Vagina (tissue), 2 donors: Measurements from ENCODE around the gene FTSJ1. TPM values are rescaled to one million over a fixed set of nuclear protein-coding genes. Genes with fewer than 3 reads are reported as not detected.

Experiments
- DNase-seq, 2 donors: peaks; one replicate each; pipeline ENCODE4 v3.0.0-alpha.2; 2017; ENCODE audit errors: extremely low spot score in 2 of 2
- H3K27ac ChIP-seq: fragments of 200-600 bp; sonication (generic); one replicate; pipeline ENCODE4 v1.5.1; 2019
- H3K27me3 ChIP-seq: fragments of 200-600 bp; sonication (generic); one replicate; pipeline ENCODE4 v1.5.1; 2019
- H3K36me3 ChIP-seq, 2 donors: fragments of 200-600 bp; sonication (generic); one replicate each; pipeline ENCODE4 v1.5.1; 2017 to 2019
- H3K4me1 ChIP-seq: fragments of 200-600 bp; sonication (generic); one replicate; pipeline ENCODE4 v1.5.1; 2019
- H3K4me3 ChIP-seq, 2 donors: fragments of 200-600 bp; sonication (generic); 1 replicate in 1 of 2; 2 replicates in 1 of 2; pipeline ENCODE4 v1.5.1; 2016 to 2019
- H3K9me3 ChIP-seq: fragments of 200-600 bp; sonication (generic); one replicate; pipeline ENCODE4 v1.5.1; 2019
- POLR2A ChIP-seq, 2 donors: fragments of 450-650 bp; IDR thresholded peaks; one replicate each; pipeline ENCODE4 v1.6.1; 2017; ENCODE audit warnings: antibody characterized with exemption in 2 of 2, mild to moderate bottlenecking in 2 of 2, moderate library complexity in 2 of 2
- POLR2AphosphoS5 ChIP-seq, 2 donors: sonication (generic); formaldehyde crosslinking; IDR thresholded peaks; one replicate each; pipeline ENCODE4 v1.9.0; 2017; ENCODE audit warnings: antibody characterized with exemption in 2 of 2, mild to moderate bottlenecking in 2 of 2, low read depth in 1 of 2; ENCODE audit not compliant: insufficient read depth in 1 of 2
- intact Hi-C: fragments of 100-400 bp; cut with DNase I; formaldehyde crosslinking; loops from one replicate; pipeline ENCODE4 v1.15.1; 2023
- total RNA-seq: library from RNA; depleted of rRNA; stranded (reverse); fragments of >200 nt; gene quantifications from one replicate; pipeline ENCODE4 v1.2.3, GENCODE V29; 2016
- TF ChIP-seq, protein P1 (sequence below), 3 experiments: fragments of 450-650 bp in 2 of 3; fragments of 200-600 bp in 1 of 3; sonication (generic) in 1 of 3; IDR thresholded peaks; one replicate each; pipeline ENCODE4 v1.5.1; 2017 to 2019; ENCODE audit warnings: antibody characterized with exemption in 3 of 3, mild to moderate bottlenecking in 2 of 3, moderate library complexity in 2 of 3

The FTSJ1 gene
- total RNA-seq, 1 donor from 2014 or later = 31.7 TPM

DNA sequence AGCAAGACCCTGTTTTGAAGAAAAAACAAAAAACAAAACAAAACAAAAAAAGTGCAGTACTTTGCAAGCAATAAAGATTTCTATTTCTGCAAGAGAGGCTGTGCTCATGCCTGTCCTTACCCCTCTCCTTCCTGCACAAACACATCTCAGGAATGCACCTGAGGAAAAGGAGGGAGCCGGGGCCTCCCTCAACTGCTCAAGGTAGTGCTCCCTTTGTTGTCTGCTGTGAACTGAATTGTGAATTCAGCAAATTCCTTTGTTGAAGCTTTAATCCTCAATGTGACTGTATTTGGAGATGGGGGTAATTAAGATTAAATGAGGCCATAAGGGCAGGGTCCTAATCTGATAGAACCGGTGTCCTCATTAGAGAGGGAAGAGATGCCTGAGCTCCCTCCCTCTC is 13.9 kb downstream of the FTSJ1 start:
- TF ChIP-seq POLR2A (IDR thresholded peaks at IDR 0.05) (no peak), POLR2AphosphoS5 (IDR thresholded peaks at IDR 0.05; ENCODE audit: insufficient read depth in 1 of 2, low read depth in 1 of 2) (no peak)
- TF ChIP-seq, protein P1, sequence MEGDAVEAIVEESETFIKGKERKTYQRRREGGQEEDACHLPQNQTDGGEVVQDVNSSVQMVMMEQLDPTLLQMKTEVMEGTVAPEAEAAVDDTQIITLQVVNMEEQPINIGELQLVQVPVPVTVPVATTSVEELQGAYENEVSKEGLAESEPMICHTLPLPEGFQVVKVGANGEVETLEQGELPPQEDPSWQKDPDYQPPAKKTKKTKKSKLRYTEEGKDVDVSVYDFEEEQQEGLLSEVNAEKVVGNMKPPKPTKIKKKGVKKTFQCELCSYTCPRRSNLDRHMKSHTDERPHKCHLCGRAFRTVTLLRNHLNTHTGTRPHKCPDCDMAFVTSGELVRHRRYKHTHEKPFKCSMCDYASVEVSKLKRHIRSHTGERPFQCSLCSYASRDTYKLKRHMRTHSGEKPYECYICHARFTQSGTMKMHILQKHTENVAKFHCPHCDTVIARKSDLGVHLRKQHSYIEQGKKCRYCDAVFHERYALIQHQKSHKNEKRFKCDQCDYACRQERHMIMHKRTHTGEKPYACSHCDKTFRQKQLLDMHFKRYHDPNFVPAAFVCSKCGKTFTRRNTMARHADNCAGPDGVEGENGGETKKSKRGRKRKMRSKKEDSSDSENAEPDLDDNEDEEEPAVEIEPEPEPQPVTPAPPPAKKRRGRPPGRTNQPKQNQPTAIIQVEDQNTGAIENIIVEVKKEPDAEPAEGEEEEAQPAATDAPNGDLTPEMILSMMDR (IDR thresholded peaks at IDR 0.05) = no peak
- Histone ChIP-seq H3K27me3 (no peaks in the 10 kb centered on the region), H3K27ac (no peak overlapping the region), H3K9me3 (no peaks in the 10 kb centered on the region), H3K4me3 (no peak overlapping the region), H3K4me1 (no peaks in the 10 kb centered on the region), H3K36me3 (no peaks in the 10 kb centered on the region)
- intact Hi-C loops = no loop called here
- no peak for DNase-seq

DNA sequence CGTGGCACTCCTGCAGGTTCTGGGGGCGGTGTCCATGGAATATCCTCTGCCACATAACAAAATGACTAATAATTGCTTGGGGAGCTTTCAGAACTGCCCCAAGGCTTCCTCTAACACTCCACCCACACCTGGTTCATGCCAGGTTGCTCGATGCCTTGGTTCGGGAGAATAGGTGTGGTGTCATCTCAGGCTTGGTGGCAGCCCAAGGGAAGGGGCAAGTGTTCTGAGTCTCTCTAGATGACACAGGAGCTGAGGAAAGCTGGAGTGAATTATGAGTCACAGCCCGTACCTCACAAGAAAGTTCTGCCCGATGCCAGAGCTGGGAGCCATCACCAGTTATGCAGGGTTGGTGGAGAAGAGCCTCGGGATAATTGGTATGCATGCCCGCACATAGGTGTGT is 14.7 kb downstream of the FTSJ1 start:
- Histone ChIP-seq H3K27ac (no peak overlapping the region), H3K36me3 (no peaks in the 10 kb centered on the region), H3K9me3 (no peaks in the 10 kb centered on the region), H3K4me3 (no peak overlapping the region), H3K4me1 (no peaks in the 10 kb centered on the region), H3K27me3 (no peaks in the 10 kb centered on the region)
- no peak for TF ChIP-seq POLR2AphosphoS5 (IDR thresholded peaks at IDR 0.05; ENCODE audit: insufficient read depth in 1 of 2, low read depth in 1 of 2)
- TF ChIP-seq, protein P1 (IDR thresholded peaks at IDR 0.05) = no peak
- no peak for DNase-seq
- intact Hi-C loops = no loop called here

DNA sequence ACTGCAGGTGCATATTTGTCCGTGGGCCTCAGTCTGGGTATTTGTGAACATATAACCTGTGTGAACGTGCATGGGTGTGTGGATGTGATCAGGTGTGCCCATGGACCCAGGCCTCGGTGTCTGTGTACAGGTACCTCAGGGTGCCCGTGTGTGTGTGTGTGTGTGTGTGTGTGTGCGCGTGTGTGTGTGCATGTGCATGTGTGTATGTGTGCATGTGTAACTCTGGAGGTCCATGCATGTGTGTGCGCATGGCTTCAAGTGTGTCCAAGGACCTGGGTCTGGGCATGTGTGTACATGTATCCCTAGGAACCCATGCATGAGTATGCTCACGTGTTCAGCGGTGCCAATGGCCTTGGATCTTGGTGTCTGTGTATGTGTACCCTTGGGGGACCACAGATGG is 15.8 kb downstream of the FTSJ1 start:
- no peak for DNase-seq
- Histone ChIP-seq H3K27ac (no peak overlapping the region), H3K9me3 (no peaks in the 10 kb centered on the region), H3K27me3 (no peaks in the 10 kb centered on the region), H3K4me1 (no peaks in the 10 kb centered on the region), H3K36me3 (no peaks in the 10 kb centered on the region), H3K4me3 (no peak overlapping the region)
- TF ChIP-seq POLR2AphosphoS5 (IDR thresholded peaks at IDR 0.05; ENCODE audit: insufficient read depth in 1 of 2, low read depth in 1 of 2) (no peak), POLR2A (IDR thresholded peaks at IDR 0.05) (no peak)
- TF ChIP-seq, protein P1 (IDR thresholded peaks at IDR 0.05) = no peak
- intact Hi-C loops = no loop called here

DNA sequence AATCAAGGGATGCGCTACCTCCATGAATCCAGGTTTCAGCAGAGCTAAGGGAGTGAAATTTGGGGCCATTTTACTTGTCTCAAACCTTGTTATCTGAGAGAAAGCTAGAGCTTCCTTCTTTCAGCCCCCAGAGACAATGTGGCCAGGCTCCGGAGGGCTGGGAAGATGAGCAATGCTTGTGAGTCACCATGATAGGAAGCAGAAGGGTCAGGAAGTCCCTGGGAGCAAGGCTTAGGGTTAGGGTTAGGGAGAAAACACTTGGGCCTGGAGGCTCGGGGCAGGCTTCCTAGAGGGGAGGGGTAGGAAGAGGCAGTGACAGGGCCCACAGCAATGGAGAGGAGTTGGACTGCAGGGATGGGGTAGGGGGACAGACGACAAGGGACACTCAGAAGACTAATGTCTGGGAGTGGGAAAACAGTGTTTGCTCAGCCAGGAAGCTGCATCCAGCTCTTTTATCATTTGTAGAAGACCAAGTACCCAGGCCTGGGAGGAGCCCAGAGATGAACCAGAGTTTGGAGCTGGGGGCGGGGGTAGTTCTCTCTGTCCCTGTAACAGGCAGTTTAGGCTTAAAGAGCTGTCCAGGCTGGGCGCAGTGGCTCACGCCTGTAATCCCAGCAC is 16.4 kb downstream of the FTSJ1 start:
- H3K4me3 ChIP-seq = no peak overlapping the region
- no peaks in the 10 kb centered on the region for H3K36me3 ChIP-seq
- no peaks in the 10 kb centered on the region for H3K9me3 ChIP-seq
- H3K27ac ChIP-seq = no peak overlapping the region
- DNase-seq = no peak
- intact Hi-C loops = no loop called here
- TF ChIP-seq, protein P1 (IDR thresholded peaks at IDR 0.05) = no peak
- no peak for TF ChIP-seq POLR2A (IDR thresholded peaks at IDR 0.05)
- TF ChIP-seq POLR2AphosphoS5 (IDR thresholded peaks at IDR 0.05; ENCODE audit: insufficient read depth in 1 of 2, low read depth in 1 of 2) = no peak
- H3K27me3 ChIP-seq = no peaks in the 10 kb centered on the region
- H3K4me1 ChIP-seq = no peaks in the 10 kb centered on the region

DNA sequence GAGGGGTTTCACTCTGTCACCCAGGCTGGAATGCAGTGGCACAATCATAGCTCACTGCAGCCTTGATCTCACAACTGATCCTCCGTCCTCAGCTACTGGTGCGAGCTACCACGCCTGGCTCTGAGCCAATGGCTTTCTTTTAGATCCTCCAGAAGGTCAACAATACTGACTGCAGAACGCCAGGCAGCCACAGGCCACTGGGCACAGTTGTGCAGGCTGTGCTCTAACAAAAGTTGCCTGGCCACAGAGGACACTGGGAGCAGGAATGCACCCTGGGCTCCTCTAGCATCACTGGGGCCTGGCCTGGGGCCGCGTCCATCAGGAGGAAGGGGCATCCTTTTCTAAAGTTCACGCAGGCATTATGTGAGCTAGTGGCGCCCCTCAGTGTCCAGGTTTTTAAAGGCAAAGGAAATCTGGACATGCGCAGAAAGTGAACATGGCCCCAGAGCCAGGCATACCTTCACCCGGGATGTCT is 17.9 kb downstream of the FTSJ1 start:
- no peaks in the 10 kb centered on the region for H3K36me3 ChIP-seq
- TF ChIP-seq, protein P1 (IDR thresholded peaks at IDR 0.05) = no peak
- no peak for TF ChIP-seq POLR2AphosphoS5 (IDR thresholded peaks at IDR 0.05; ENCODE audit: insufficient read depth in 1 of 2, low read depth in 1 of 2)
- intact Hi-C loops = no loop called here
- H3K27ac ChIP-seq = no peak overlapping the region
- no peak for DNase-seq
- no peaks in the 10 kb centered on the region for H3K4me1 ChIP-seq
- no peak overlapping the region for H3K4me3 ChIP-seq
- H3K9me3 ChIP-seq = no peaks in the 10 kb centered on the region
- H3K27me3 ChIP-seq = no peaks in the 10 kb centered on the region
